NCI-H748 (cell line): ENCODE data around the gene RARRES1.
"Not testable (repeated sequence)": the region's sequence is repeated elsewhere in the genome, so short reads cannot be mapped to it uniquely, and the experiment has no call there.

ENCODE experiments used
- DNase-seq: peaks from one replicate; lab custom pipeline; 2025; ENCODE audit not compliant: unreplicated experiment; lab: John Stamatoyannopoulos, UW

RARRES1 gene

DNA sequence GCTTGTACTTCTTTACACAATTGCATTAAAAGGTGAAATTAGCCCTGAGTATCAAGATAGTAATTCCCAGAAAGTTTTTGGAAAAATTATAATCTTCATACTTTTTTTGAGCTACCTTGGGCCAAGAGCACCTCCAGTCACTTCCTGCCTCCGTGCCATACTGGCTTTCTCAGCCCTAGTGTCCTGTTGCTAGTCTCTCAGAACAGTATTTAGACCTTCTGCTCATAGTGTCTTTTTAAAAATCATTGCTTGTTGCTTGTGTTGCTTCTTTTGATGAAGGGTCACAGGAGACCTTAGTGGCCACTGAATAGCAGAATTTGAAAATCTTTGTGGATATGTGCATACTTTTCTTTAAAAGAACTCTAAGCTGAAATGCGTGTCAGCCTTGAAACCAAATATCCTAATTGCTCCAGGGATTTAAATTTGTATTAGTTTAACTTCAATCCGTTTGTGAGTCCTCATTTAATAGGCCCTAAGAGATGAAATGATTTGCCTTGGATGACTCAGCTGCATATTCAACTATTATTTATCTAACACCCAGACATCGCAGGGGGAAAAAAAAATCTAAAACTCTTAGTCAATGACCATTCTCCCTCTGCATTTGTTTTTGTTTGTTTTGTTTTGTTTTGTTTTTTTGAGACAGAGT, 30.7 kb downstream of the RARRES1 start:
- DNase-seq: no peak

DNA sequence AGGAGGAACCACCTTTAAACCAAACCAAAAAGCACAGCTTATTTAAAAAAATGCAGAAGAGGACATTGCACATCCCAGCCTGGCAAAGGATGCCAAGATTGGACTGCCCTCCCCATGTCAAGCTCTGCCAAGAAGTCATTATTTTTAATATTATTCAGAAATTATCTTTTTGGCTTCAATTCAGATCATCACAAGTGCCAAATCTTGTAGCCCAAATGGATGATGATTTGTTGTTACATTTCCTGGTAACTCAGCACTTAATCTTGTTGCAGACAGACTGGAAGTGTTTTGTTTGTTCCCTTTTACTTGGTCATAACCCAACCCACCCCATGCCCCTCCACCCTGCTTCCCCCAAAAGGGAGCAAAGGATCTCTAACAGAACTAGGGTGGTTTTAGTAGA, 31.7 kb downstream of the RARRES1 start:
- DNase-seq: no peak

DNA sequence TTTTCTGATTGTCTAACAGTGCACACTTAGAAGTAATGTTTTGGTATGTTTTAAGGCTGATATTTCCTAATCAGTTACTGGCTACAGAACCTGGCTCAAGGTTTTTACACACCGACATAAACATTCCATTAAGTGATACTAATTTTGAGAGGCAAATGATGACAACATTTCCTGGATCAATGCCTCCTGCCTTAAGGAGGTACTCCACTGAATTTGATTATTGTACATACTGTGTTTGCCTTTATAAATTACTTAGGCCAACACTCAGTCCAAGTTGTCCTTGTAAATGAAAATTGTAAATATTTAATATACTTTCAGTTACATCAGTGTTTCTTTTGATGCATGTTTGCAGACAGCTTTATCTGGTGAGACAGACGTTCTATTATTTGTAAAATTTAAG, 35.6 kb downstream of the RARRES1 start:
- no peak for DNase-seq

DNA sequence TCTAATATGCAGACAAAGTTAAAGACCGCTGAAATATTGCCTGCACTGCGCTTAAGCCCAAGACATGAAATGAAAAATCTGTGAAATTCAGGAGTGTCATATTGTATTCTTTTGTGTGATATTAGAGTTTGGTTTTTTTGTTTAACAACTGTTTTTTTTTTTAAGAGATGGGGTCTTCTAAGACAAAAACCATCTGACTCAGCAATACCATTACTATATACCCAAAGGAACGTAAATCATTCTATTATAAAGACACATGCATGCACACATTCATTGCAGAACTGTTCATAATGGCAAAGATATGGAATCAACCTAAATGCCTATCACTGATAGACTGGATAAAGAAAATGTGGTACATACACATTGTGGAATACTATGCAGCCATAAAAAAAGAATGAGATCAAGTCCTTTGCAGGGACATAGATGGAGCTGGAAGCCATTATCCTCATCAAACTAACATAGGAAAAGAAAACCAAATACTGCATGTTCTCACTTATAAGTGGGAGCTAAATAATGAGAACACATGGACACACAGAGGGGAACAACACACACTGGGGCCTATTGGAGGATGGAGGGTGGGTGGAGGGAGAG, 38.3 kb downstream of the RARRES1 start:
- not testable (repeated sequence) for DNase-seq

DNA sequence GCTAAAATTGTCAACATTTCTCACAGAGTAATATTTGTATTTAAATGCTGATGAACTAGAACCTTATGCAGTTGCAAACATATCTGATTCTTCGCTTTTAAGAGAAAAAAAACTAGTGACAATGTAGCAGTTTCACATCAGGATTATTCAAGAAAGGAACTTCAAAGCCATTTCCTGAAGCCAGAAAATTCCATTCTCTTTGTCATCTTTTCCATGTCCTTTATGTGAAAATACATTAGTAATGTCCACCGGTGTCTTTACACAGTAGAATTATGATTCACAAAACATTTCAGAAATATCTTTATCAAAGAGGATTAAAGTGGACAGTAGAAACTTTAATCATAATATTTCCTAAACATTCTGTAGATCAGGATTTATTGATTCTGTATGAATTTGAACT, 47.1 kb downstream of the RARRES1 start:
- no peak for DNase-seq

DNA sequence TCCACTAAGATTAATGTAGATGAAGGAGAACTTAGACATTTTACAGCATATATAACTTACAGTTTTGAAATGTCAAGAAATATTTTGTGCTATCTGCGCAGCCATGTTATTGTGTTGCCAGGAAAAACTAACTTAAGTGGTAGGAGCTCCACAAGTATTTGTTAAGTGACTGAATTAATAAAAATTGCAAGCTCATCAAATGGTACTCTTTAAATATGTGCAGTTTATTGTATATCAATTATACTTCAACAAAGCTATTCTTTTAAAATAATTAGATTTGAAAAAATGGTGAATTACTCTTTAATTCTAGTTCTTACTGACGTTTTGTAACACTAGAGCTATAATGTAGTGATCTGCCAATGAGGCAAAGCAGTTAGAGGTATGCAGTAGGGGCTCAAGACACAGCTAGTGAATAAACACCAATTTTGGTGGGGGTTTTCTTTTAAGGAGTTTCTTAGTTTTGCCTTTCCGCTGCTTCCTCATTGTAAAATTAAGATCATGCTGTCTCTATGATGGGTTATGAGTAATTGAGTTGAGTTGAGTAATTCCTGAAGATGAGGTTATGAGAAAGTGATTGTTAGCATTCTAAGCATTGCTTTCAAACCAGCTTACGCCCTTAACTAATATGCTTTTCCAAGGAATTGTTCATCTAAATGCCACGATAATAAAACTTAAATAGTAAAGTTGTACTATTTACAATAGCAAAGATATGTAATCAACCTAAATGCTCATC, 48.9 kb downstream of the RARRES1 start:
- DNase-seq: no peak

DNA sequence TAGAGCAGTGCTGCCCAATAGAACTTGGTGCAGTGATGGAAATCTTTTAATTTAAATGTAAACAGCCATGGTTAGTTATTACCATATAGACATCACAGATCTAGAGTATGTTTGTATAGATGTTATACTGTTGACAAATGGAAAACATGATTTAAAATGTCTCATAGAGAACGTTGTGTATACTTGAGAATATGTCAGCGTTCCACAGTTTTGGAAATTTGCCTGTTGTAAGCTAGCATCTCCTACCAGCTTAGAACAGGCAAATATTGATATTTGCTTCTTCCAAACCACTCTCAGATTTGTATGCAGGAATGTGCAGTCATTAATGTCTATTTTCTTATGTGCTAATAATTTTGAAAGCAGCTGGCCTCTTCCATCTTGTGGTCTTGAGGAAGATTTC, 51.4 kb downstream of the RARRES1 start:
- DNase-seq: no peak

DNA sequence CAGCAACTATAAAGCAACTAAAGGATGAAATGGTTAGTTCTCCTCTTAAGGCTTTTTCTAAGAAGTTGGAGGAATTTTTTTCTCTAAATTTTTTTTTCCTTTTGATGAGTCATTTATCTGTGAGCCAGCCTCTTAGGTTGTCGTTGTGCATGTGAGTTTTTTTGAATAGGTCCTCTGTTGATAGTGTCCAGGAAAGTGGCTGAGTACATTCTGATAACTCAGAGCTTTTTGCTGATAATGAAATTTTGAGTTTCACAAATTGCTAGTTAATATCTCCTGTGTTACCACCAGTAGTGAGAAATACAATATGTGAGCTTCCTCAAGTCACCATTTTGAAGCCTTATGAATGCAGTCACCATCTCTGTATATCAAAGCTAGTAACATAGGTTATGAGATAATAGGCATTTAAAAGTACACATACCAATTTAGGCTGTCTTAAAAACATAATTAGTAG, 52.7 kb downstream of the RARRES1 start:
- no peak for DNase-seq

DNA sequence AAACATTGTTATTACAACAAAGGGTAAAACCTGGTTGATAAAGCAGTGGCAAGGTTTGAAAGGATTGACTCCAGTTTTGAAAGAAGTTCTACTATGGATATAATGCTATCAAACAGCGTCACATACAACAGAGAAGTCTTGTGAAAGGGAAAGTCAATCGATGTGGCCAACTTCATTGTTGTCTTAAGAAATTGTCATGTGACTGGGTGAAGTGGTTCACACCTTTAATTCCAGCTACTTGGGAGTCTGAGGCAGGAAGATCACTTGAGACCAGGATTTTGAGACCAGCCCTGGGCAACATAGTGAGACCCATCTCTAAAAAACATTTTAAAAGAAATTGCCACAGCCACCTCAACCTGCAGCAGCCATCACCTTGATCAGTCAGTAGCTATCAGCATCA, 53.6 kb downstream of the RARRES1 start:
- DNase-seq: no peak

DNA sequence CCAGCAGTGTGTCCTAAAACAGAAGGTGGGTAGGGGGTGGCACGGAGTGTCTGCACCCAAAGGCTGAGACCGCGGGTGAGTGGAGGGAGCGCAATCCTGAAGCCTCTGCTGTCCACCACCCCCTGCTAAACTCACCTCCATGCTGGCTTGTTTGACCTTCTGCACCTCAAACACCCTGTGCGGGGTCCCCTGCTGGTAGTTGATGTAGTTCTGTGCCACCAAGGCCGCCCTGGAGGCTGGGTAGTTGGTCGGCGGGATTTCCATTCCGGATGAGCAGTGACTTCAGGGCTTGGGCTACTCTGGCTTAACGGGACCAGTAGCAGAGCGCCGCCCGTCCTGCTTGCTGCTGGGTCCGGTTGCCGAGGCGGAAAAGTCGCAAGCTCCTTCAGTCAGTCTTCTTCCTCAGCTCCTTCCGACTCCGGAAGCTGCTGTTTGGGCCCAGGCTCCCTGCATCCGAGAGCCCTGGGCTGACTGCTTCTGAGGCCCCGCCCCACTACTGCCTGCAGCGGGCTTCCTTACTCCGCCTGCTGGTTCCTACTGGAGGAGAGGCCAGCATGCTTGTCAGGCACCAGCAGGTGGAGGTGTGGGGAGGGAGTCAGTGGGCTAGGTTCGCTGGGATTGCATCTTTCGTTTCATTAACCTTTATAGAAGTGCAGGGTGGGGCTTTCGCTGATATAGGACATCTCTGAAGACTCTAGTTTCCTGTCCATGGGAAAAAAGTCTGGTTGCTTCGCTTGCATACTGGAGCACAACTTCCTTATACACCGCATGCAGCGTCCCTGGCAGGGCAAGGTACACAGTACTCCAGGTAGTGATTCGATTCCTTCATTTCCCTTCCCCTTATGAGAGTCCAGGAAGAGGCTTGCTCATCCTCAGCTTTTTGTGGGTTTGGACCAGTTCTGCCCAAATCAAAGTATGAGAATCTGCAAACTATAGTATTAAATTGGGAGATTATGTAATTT, 59.8 kb downstream of the RARRES1 start, which contains the start of gene LXN:
Gene LXN (minus strand): TSS at position 434 of the 962 bp plus-strand sequence. CDS start 170 bp downstream, at position 264.
- no peak for DNase-seq

DNA sequence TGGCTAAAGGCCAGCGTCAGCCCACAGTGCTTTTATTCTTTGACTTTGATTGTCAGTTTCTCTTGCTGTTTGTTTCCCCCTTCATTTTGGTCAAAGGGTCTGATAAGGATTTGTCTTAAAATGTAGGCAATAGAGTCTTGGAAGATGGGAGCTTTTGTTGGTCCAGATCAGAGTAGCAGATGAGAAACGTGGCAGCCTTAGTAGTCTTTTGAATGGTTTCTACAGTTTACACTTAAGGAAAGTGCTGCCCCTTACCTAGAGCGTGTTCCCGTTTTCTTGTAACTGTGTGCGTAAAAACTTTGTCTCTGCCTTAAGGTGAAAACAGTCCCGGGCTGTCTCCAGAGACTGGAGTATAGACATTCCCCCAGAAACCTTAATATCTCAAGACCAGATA, 60.4 kb downstream of the RARRES1 start:
- no peak for DNase-seq

DNA sequence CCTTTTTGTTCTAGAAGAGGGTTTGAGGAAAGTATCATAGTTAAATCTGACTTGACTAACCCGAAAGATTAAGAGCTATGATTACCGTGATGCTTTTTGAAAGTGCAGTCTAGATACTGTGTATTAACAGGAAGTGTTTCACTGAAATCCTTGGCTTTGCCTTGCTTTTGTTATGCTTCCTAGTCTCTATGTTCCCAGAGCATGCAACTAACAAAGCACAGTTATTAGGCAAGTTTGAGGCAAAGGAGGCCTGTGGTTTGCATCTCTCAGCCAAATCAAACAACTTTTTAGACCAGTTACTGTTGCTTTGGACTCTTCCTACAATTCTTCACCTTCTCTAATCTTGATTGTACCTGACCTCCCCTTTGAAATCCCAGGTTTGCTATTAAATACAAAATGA, 63.8 kb downstream of the RARRES1 start:
- DNase-seq: no peak

DNA sequence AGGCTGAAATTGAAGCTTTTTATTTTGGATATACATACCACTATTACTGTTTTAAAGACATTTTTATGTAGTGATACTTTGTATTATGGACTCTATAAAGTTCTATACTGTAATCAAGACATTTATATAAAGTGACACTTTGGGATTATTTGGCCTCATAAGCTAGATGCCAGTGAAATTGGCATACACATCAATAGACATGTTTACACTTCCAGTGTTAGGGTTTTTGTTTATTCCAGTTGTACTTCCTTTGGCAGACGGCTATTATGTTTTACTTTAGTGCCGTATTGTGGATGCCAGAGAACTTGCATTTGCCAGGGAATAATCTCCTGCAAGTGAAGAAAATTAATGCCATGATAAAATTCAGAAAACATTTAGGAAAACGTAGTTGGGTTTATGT, 65.8 kb downstream of the RARRES1 start:
- DNase-seq: no peak

DNA sequence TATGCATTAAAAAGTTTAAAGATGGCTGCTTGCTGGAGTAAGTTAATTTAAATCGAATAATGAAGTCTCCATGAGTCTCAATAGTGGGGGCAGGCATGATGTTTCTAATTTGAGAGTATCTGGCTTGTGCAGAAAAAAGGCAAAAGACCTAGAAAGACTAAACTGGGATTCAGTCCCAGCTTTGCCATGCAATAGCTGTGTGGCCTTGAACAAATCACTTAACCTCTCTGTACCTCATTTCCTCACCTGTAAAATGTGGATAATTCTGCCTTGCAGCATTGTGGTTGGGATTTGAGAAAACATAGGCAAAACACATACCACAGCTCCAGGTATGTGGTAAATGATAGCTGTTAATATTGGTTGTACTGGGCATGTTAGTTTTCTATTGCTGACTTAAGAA, 68.4 kb downstream of the RARRES1 start:
- no peak for DNase-seq

DNA sequence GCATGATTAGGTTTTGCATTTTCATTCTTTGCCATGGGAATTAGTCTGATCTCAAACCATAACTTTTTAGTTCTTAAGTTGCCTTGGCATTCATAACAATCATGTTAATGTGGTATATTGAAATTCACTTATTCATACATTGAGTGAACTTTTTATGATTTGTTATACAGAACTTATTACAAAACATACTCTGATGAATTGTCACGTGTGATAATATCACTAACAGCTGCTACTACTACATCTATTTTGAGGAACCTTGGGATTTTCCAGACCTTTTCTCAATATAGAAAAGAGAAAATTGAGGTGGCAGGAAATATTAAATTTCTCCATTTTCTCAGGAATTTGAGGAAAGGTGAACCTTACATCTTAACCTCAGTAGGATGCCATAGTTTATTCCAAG, 69.0 kb downstream of the RARRES1 start:
- DNase-seq: no peak

DNA sequence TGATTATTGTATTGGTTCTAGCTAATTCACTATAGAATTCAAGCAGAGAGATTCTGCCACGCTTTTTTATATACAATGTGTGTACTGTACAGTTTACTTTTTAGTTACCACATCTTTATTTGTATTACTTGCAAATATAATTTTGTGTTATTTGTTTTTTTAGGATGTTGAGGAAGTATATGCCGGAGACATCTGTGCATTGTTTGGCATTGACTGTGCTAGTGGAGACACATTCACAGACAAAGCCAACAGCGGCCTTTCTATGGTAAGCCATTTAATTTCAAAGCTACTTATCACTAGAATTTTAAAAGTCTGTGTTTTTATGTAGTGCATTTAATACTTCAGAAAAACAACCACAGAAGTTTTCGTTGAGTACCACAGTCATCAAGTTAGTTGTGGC, 71.5 kb downstream of the RARRES1 start:
- no peak for DNase-seq

DNA sequence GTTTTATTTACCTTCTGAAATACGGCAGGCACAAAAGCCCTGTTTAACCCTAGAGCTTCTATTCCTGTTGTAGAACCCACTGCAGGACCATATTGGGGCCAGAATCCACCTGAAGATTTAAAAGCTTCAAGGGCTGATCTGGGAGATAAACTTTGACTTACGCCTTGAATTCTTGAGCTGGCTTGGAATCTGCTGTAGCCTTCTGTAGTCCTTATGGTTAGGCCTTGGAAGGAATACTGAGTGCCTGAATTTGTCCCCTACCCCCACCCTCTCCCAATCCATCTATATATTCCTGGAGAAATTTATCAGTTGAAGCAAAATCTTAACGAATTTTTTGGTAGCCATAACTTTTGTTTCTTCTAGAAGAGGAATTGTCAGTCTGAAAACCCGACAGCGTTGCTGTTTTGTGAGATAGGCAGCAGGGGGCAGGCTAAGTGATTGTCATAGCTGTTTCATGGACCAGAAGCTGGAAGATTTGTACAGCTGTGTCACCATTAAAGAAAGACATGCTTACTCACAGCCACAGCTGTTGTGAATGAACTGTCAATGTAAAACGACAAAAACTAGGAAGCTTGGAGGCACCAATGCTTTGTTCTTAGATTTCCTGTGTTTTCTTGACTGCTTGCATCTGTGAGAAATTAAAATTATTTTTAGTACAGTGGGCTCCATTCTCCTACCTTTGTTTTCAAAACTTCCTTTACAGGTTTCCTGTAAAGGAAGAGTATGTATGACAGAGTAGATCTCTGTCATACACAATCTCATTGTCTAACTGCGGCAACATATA, 72.6 kb downstream of the RARRES1 start:
- DNase-seq: peak; percentile 10

DNA sequence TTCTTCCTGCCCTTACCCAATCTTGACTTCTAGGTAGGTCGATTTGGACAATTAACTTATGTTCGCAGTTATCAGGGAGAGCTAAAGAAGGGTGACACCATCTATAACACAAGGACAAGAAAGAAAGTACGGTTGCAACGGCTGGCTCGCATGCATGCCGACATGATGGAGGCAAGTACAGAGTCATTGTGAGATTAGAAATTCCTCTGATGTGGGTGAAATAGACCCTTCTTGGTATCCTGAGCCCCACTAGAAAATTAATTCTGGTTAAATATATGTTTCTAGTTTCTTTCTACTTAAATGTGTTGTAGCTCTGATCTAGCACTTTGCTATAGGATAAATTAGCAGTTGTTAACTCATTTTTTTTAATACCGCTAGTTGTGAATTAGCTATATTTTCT, 73.4 kb downstream of the RARRES1 start:
- no peak for DNase-seq

DNA sequence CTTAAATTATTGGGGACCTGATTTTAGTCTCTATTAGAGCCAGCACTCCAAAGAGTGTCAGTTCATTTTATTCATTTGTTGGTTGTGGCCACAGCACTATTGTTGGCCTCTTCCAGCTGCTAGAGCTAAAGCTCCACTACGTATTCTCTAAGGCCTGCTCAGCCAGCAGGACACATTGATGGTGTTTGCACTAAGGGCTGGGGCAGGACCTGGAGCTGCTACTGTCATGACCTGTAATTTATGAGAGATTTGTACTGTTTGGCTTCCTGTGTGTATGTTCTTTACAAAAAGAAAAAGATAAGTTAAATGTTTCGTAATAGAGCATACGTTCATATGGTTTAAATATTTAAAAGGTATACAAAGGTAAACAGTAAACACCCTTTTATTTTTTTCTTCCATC, 79.8 kb downstream of the RARRES1 start:
- no peak for DNase-seq

DNA sequence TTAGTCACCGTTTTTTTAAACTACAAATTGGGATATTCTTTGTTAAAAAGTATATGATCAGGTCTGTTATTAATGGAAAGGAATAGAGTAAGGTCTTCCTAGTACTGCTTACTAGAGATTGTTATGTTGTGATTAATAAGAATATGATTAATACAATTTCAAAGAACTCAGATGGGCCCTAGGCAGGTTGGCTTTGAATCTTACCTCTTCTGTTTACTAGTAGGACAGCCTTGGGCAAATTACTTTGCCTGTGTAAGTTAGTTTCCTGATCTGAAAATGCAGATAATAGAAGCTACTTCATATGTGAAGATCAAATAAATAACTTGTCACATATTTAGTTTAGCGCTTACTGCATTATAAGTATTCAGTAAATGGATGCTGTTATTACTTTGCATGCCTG, 81.1 kb downstream of the RARRES1 start:
- DNase-seq: no peak
